ENCODE data around the gene PADI6. TPM values are rescaled to one million over a fixed set of nuclear protein-coding genes. Genes with fewer than 3 reads are reported as not detected.

PADI6 gene
- total and polyA plus RNA-seq, 2 experiments from 2014 or later = not detected

- TF ChIP-seq CTCF (IDR thresholded peaks at IDR 0.05; ENCODE audit: poor library complexity) = no peak
- TF ChIP-seq EZH2phosphoT487 (IDR thresholded peaks at IDR 0.05; ENCODE audit: low read depth, severe bottlenecking, unreplicated experiment) = no peak
- TF ChIP-seq EZH2 (IDR thresholded peaks at IDR 0.05; ENCODE audit: borderline replicate concordance) = no peak
- Histone ChIP-seq H4K20me1 (ENCODE audit: insufficient read depth, poor library complexity, severe bottlenecking) (no peaks in the 10 kb centered on the region), H2AFZ (no peak overlapping the region), H3K4me3 (no peak overlapping the region), H3K9me2 (replicated peaks; ENCODE audit: insufficient read depth) (no peaks in the 10 kb centered on the region), H3K27me3 (no peaks in the 10 kb centered on the region), H3K27ac (no peak overlapping the region), H3K4me2 (no peak overlapping the region), H3K79me2 (no peaks in the 10 kb centered on the region), H3K9me3 (ENCODE audit: low read depth) (no peaks in the 10 kb centered on the region), H3K36me3 (replicated peaks; ENCODE audit: insufficient read depth, low read depth) (no peaks in the 10 kb centered on the region), H3K4me1 (ENCODE audit: insufficient read depth) (no peaks in the 10 kb centered on the region)
- 90% methylated on average over 8 of the region's 8 CpGs for WGBS (ENCODE audit: low lambda C conversion rate, missing lambda C conversion rate)
- no peak for DNase-seq (ENCODE audit: low spot score)
Observed at GRCh38 chr1:17333081-17333480, 38.9 kb upstream of the PADI6 start.

- WGBS (ENCODE audit: low lambda C conversion rate, missing lambda C conversion rate) = 45% methylated on average over 20 of the region's 20 CpGs
- H3K27me3 ChIP-seq = no peaks in the 10 kb centered on the region
Observed at GRCh38 chr1:17335821-17336710, 35.9 kb upstream of the PADI6 start.

GRCh38 chr1:17338706-17339493, 33.1 kb upstream of the PADI6 start:
- H4K20me1 ChIP-seq (ENCODE audit: insufficient read depth, poor library complexity, severe bottlenecking) = no peaks in the 10 kb centered on the region
- 73% methylated on average over 15 of the region's 15 CpGs for WGBS (ENCODE audit: low lambda C conversion rate, missing lambda C conversion rate)
- H3K4me2 ChIP-seq = no peak overlapping the region
- no peaks in the 10 kb centered on the region for H3K27me3 ChIP-seq
- H3K36me3 ChIP-seq (replicated peaks; ENCODE audit: insufficient read depth, low read depth) = no peaks in the 10 kb centered on the region
- no peaks in the 10 kb centered on the region for H3K9me2 ChIP-seq (replicated peaks; ENCODE audit: insufficient read depth)
- no peak overlapping the region for H3K27ac ChIP-seq
- H3K9me3 ChIP-seq (ENCODE audit: low read depth) = no peaks in the 10 kb centered on the region
- no peaks in the 10 kb centered on the region for H3K4me1 ChIP-seq (ENCODE audit: insufficient read depth)
- H3K79me2 ChIP-seq = no peaks in the 10 kb centered on the region
- DNase-seq (ENCODE audit: low spot score) = no peak
- no peak overlapping the region for H2AFZ ChIP-seq
- TF ChIP-seq EZH2 (IDR thresholded peaks at IDR 0.05; ENCODE audit: borderline replicate concordance) (no peak), EZH2phosphoT487 (IDR thresholded peaks at IDR 0.05; ENCODE audit: low read depth, severe bottlenecking, unreplicated experiment) (no peak), CTCF (IDR thresholded peaks at IDR 0.05; ENCODE audit: poor library complexity) (no peak)
- no peak overlapping the region for H3K4me3 ChIP-seq

More at GRCh38 chr1:17335821-17336710, 35.9 kb upstream of the PADI6 start:
- no peak overlapping the region for H2AFZ ChIP-seq
- H3K4me2 ChIP-seq = no peak overlapping the region
- no peak overlapping the region for H3K27ac ChIP-seq
- H3K9me2 ChIP-seq (replicated peaks; ENCODE audit: insufficient read depth) = no peaks in the 10 kb centered on the region
- DNase-seq (ENCODE audit: low spot score) = peak; percentile 79
- no peak overlapping the region for H3K4me3 ChIP-seq
- no peaks in the 10 kb centered on the region for H3K9me3 ChIP-seq (ENCODE audit: low read depth)
- H4K20me1 ChIP-seq (ENCODE audit: insufficient read depth, poor library complexity, severe bottlenecking) = no peaks in the 10 kb centered on the region
- no peaks in the 10 kb centered on the region for H3K36me3 ChIP-seq (replicated peaks; ENCODE audit: insufficient read depth, low read depth)
- TF ChIP-seq EZH2 (IDR thresholded peaks at IDR 0.05; ENCODE audit: borderline replicate concordance) (no peak), CTCF (IDR thresholded peaks at IDR 0.05; ENCODE audit: poor library complexity) (peak; percentile 77), EZH2phosphoT487 (IDR thresholded peaks at IDR 0.05; ENCODE audit: low read depth, severe bottlenecking, unreplicated experiment) (no peak)
- H3K79me2 ChIP-seq = no peaks in the 10 kb centered on the region
- H3K4me1 ChIP-seq (ENCODE audit: insufficient read depth) = no peaks in the 10 kb centered on the region

Measured in hepatocyte (in vitro differentiated cells).